WTC11 (cell line): Measurements from ENCODE around the gene ARHGEF25.
"Not testable (repeated sequence)": the region's sequence is repeated elsewhere in the genome, so short reads cannot be mapped to it uniquely, and the experiment has no call there.

Source experiments
- AFF4 ChIP-seq: sonication (generic); formaldehyde crosslinking; IDR thresholded peaks from 2 replicates; pipeline ENCODE4 v1.8.1; 2023; ENCODE audit warnings: mild to moderate bottlenecking, missing genetic modification reagents, borderline replicate concordance
- ATF1 ChIP-seq: sonication (generic); formaldehyde crosslinking; IDR thresholded peaks from 2 replicates; pipeline ENCODE4 v1.8.1; 2023; ENCODE audit warnings: mild to moderate bottlenecking, moderate library complexity, missing genetic modification reagents
- CREB1 ChIP-seq: sonication (generic); formaldehyde crosslinking; IDR thresholded peaks from 2 replicates; pipeline ENCODE4 v1.8.0; 2023; ENCODE audit warnings: mild to moderate bottlenecking, missing genetic modification reagents
- NFYB ChIP-seq: sonication (generic); formaldehyde crosslinking; conservative IDR thresholded peaks from 2 replicates; pipeline ENCODE4 v1.8.0; 2022; ENCODE audit warnings: low read depth, missing genetic modification reagents
- SMAD3 ChIP-seq: sonication (generic); formaldehyde crosslinking; IDR thresholded peaks from 2 replicates; pipeline ENCODE4 v1.8.0; 2022; ENCODE audit warnings: missing genetic modification reagents, mild to moderate bottlenecking, borderline replicate concordance
- SP1 ChIP-seq: sonication (generic); formaldehyde crosslinking; conservative IDR thresholded peaks from 2 replicates; pipeline ENCODE4 v1.8.1; 2022; ENCODE audit warnings: missing genetic modification reagents
- TF ChIP-seq, protein P1 (sequence below): sonication (generic); formaldehyde crosslinking; IDR thresholded peaks from 2 replicates; pipeline ENCODE4 v1.8.0; 2022; ENCODE audit warnings: mild to moderate bottlenecking, missing genetic modification reagents
- TF ChIP-seq, protein P2 (sequence below): fragments of 200-600 bp; IDR thresholded peaks from 2 replicates; pipeline ENCODE4 v1.8.0; 2022; ENCODE audit warnings: antibody characterized with exemption
- TF ChIP-seq, protein P3 (sequence below): sonication (generic); formaldehyde crosslinking; IDR thresholded peaks from 2 replicates; pipeline ENCODE4 v1.8.0; 2022; ENCODE audit warnings: mild to moderate bottlenecking, missing genetic modification reagents

DNA sequence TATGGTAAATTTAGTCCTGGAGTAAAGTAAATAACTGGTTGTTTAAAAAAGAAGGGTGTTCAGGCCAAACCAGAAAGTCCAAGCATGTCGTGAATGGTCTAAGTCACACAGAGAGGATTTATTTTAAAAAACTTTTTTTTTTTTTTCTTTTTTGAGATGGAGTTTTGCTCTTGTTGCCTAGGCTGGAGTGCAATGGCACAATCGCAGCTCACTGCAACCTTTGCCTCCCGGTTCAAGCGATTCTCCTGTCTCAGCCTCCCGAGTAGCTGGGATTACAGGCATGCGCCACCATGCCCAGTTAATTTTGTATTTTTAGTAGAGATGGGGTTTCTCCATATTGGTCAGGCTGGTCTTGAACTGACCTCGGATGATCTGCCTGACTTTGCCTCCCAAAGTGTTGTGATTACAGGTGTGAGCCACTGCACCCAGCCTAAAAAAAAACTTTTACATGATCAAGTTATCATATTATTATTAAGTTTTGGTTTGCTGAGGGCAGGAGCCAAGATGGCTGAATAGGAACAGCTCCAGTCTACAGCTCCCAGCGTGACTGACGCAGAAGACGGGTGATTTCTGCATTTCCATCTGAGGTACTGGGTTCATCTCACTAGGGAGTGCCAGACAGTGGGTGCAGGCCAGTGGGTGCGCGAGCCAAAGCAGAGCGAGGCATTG lies 34.9 kb downstream of the ARHGEF25 start:
- TF ChIP-seq, protein P1, sequence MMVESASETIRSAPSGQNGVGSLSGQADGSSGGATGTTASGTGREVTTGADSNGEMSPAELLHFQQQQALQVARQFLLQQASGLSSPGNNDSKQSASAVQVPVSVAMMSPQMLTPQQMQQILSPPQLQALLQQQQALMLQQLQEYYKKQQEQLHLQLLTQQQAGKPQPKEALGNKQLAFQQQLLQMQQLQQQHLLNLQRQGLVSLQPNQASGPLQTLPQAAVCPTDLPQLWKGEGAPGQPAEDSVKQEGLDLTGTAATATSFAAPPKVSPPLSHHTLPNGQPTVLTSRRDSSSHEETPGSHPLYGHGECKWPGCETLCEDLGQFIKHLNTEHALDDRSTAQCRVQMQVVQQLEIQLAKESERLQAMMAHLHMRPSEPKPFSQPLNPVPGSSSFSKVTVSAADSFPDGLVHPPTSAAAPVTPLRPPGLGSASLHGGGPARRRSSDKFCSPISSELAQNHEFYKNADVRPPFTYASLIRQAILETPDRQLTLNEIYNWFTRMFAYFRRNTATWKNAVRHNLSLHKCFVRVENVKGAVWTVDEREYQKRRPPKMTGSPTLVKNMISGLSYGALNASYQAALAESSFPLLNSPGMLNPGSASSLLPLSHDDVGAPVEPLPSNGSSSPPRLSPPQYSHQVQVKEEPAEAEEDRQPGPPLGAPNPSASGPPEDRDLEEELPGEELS (CRISPR knock-in tag) = not testable (repeated sequence)
- TF ChIP-seq, protein P2, sequence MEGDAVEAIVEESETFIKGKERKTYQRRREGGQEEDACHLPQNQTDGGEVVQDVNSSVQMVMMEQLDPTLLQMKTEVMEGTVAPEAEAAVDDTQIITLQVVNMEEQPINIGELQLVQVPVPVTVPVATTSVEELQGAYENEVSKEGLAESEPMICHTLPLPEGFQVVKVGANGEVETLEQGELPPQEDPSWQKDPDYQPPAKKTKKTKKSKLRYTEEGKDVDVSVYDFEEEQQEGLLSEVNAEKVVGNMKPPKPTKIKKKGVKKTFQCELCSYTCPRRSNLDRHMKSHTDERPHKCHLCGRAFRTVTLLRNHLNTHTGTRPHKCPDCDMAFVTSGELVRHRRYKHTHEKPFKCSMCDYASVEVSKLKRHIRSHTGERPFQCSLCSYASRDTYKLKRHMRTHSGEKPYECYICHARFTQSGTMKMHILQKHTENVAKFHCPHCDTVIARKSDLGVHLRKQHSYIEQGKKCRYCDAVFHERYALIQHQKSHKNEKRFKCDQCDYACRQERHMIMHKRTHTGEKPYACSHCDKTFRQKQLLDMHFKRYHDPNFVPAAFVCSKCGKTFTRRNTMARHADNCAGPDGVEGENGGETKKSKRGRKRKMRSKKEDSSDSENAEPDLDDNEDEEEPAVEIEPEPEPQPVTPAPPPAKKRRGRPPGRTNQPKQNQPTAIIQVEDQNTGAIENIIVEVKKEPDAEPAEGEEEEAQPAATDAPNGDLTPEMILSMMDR = not testable (repeated sequence)
- TF ChIP-seq SMAD3; SP1 (CRISPR knock-in tag); NFYB (CRISPR knock-in tag); CREB1 (CRISPR knock-in tag); ATF1 (CRISPR knock-in tag); AFF4 (CRISPR knock-in tag): not testable (repeated sequence)
- TF ChIP-seq, protein P3, sequence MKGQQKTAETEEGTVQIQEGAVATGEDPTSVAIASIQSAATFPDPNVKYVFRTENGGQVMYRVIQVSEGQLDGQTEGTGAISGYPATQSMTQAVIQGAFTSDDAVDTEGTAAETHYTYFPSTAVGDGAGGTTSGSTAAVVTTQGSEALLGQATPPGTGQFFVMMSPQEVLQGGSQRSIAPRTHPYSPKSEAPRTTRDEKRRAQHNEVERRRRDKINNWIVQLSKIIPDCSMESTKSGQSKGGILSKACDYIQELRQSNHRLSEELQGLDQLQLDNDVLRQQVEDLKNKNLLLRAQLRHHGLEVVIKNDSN (CRISPR knock-in tag) = not testable (repeated sequence)
